Measurements from ENCODE around the gene FBXO28. TPM values are rescaled to one million over a fixed set of nuclear protein-coding genes. Genes with fewer than 3 reads are reported as not detected.

Gene FBXO28
- total RNA-seq, 2 experiments from 2014 or later = 17.1 to 19.7 TPM

DNA sequence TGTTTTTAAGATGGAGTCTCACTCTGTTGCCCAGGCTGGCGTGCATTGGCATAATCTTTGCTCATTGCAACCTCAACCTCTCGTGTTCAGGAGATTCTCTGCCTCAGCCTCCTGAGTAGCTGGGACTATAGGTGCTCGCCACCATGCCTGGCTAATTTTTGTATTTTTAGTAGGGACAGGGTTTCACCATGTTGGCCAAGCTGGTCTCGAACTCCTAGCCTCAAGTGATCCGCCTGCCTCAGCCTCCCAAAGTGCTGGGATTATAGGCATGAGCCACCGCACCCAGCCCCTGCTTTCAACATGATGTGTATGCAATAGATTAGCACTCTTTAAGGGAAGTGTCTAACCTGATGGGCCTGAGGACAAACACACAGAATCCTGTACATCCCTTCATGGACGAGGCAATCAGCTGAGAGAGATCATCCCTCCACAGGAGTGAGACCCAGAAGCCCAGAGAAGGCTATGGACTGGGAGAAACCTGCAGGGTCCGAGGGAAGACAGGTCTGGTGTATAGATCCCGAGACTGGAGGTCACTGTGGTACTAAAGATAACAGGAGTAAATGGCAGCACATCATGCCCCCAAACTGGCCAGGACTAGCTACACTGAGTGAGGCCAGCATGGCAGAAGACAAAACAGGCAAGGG lies 63.6 kb downstream of the FBXO28 start:
- Mint-ChIP-seq H3K36me3 (ENCODE audit: low read depth) (no peaks in the 10 kb centered on the region), H3K9me3 (ENCODE audit: low read depth) (no peaks in the 10 kb centered on the region), H3K4me1 (peaks cover 13% of the 10 kb centered on the region), H3K4me3 (no peak overlapping the region), H3K27ac (no peak overlapping the region), H3K27me3 (peaks cover 7% of the 10 kb centered on the region)
- ChIA-PET CTCF (no interaction called here), POLR2A (no interaction called here)
- no peak for ATAC-seq
- DNase-seq = no peak
- intact Hi-C loops (cut with DNase I, micrococcal nuclease) = no loop called here

DNA sequence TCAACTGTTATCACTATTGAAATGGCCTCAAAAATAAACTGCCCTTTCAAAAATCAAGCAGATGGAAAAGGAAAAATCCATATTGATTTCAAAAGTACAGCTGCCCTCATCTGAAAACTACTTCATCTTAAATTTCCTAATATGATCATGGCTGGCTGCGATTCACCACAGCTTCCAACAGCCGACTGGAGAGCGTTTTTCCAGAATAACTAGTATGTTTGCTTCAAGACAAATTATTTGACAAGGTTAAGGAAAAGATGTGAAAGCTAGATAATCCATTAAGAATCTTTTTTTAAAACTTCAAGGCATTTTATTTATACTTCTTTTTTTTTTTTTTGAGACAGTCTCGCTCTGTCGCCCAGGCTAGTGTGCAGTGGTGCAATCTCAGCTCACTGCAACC lies 65.0 kb downstream of the FBXO28 start:
- ChIA-PET CTCF (interaction anchor here (0.5 to 1.1 kb wide), 2 partner anchors 48 to 279 kb away, joined by 3 to 4 read pairs; no protein-coding TSS in a partner anchor), POLR2A (interaction anchor here (0.5 to 1.2 kb wide), 4 partner anchors 15 to 125 kb away, joined by 3 to 8 read pairs (median 4); no protein-coding TSS in a partner anchor)
- peaks cover under 1% of the 10 kb centered on the region for H3K36me3 Mint-ChIP-seq (ENCODE audit: low read depth)
- no peak overlapping the region for H3K27ac Mint-ChIP-seq
- peaks cover 7% of the 10 kb centered on the region for H3K27me3 Mint-ChIP-seq
- H3K4me1 Mint-ChIP-seq = peaks cover 15% of the 10 kb centered on the region
- H3K4me3 Mint-ChIP-seq = no peak overlapping the region
- ATAC-seq (no peak), DNase-seq (no peak)
- no peaks in the 10 kb centered on the region for H3K9me3 Mint-ChIP-seq (ENCODE audit: low read depth)
- intact Hi-C loops (cut with DNase I, micrococcal nuclease) = no loop called here

- ChIA-PET CTCF (interaction anchor here (0.6 to 1.7 kb wide), 2 partner anchors 16 to 148 kb away, joined by 3 read pairs; no protein-coding TSS in a partner anchor), POLR2A (interaction anchor here (1.4 kb wide), 1 partner anchor 12 kb away, joined by 5 read pairs; no protein-coding TSS in a partner anchor)
- ATAC-seq (no peak), DNase-seq (no peak)
- no peaks in the 10 kb centered on the region for H3K9me3 Mint-ChIP-seq (ENCODE audit: low read depth)
- peaks cover 33% of the 10 kb centered on the region for H3K4me1 Mint-ChIP-seq
- intact Hi-C loops (cut with DNase I, micrococcal nuclease) = loop anchor here (5.0 to 10.0 kb wide), 8 partner anchors 64 to 1264 kb away; partner anchors contain the start of genes CAPN2 (in 1 of the 2) and NVL (in 1 of the 2)
- H3K4me3 Mint-ChIP-seq = no peak overlapping the region
- H3K27me3 Mint-ChIP-seq = peaks cover 5% of the 10 kb centered on the region
- peaks cover 8% of the 10 kb centered on the region for H3K36me3 Mint-ChIP-seq (ENCODE audit: low read depth)
- H3K27ac Mint-ChIP-seq = no peak overlapping the region
Observed at GRCh38 chr1:224180783-224181452, 67.0 kb downstream of the FBXO28 start.

DNA sequence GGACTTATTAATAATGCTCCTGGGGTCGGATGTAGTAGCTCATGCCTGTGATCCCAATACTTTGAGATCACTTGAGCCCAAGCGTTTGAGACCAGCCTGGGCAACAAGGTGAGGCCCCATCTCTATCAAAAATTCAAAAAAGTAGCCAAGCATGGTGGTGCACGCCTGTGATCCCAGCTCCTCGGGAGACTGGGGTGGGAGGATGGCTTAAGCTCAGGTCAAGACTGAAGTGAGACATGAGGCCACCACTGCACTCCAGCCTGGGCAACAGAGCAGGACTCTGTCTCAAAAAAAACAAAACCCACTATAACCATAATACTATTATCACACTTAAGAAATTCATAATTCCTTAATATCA lies 67.5 kb downstream of the FBXO28 start:
- H3K27me3 Mint-ChIP-seq = peaks cover 5% of the 10 kb centered on the region
- no peaks in the 10 kb centered on the region for H3K9me3 Mint-ChIP-seq (ENCODE audit: low read depth)
- ATAC-seq (no peak), DNase-seq (no peak)
- H3K4me1 Mint-ChIP-seq = peaks cover 37% of the 10 kb centered on the region
- intact Hi-C loops (cut with DNase I, micrococcal nuclease) = loop anchor here (5.0 to 10.0 kb wide), 8 partner anchors 64 to 1263 kb away; partner anchors contain the start of genes CAPN2 (in 1 of the 2) and NVL (in 1 of the 2)
- peak overlapping the region; percentile 82 for H3K4me3 Mint-ChIP-seq
- CTCF ChIA-PET = interaction anchor here (0.6 to 1.7 kb wide), 4 partner anchors 17 to 148 kb away, joined by 3 read pairs; no protein-coding TSS in a partner anchor
- POLR2A ChIA-PET = interaction anchor here (1.4 kb wide), 1 partner anchor 12 kb away, joined by 5 read pairs; no protein-coding TSS in a partner anchor
- peaks cover 13% of the 10 kb centered on the region for H3K36me3 Mint-ChIP-seq (ENCODE audit: low read depth)
- H3K27ac Mint-ChIP-seq = no peak overlapping the region

GRCh38 chr1:224182057-224182865 lies 68.3 kb downstream of the FBXO28 start:
- peaks cover 5% of the 10 kb centered on the region for H3K27me3 Mint-ChIP-seq
- no peaks in the 10 kb centered on the region for H3K9me3 Mint-ChIP-seq (ENCODE audit: low read depth)
- DNase-seq (peak; percentile 72), ATAC-seq (peak; percentile 48)
- intact Hi-C loops (cut with DNase I, micrococcal nuclease) = loop anchor here (1.0 to 10.0 kb wide), 12 partner anchors 13 to 1263 kb away; partner anchors contain the start of genes CAPN2 (in 1 of the 2), NVL (in 1 of the 2) and WDR26 (in 1 of the 2)
- H3K36me3 Mint-ChIP-seq (ENCODE audit: low read depth) = peaks cover 19% of the 10 kb centered on the region
- peaks cover 43% of the 10 kb centered on the region for H3K4me1 Mint-ChIP-seq
- peak overlapping the region; percentile 95 for H3K27ac Mint-ChIP-seq
- ChIA-PET POLR2A (interaction anchor here (1.2 to 1.6 kb wide), 3 partner anchors 10 to 13 kb away, joined by 5 to 7 read pairs (median 5); no protein-coding TSS in a partner anchor), CTCF (interaction anchor here (0.6 to 1.7 kb wide), 6 partner anchors 9 to 85 kb away, joined by 3 to 5 read pairs (median 3); no protein-coding TSS in a partner anchor)
- H3K4me3 Mint-ChIP-seq = peak overlapping the region; percentile 82

DNA sequence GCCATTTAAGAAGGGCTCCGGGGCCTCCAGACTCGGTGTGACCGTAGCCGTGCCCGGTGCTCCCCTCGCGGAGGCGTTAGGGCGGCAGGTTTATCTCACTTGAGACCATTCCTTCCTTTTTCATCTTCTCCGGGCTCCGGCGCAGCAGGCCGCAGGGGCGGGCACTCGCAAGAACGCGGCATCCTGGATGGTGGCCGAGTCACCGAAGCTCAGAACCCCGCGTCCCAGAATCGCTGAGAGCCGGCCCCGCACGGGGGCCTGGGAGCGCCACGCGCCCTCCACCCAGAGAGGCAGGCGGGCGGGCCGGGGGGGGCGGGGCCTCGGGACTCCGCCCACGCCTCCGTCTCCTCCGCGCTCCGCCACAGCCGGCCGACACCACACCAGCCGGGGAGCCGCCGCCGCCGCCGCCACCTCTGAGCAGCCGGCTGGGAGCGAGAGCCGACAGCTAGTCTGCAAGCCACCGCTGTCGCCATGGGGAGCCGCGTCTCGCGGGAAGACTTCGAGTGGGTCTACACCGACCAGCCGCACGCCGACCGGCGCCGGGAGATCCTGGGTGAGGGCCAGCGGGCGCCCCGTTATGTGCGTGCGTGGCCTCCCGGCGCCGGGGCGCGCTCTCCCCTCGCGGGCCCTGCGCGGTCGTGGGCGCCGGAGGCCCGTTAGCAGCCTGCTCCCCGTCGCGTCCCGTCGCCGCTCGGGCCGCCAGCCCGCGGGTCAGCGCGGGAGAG lies 69.1 kb downstream of the FBXO28 start, which contains the start of gene DEGS1:
Gene DEGS1, plus strand, starts transcription at position 375 of the 725 bp plus-strand sequence. Its CDS starts 97 bp downstream, at position 472.
- ATAC-seq (peak; percentile 77), DNase-seq (peak; percentile 91)
- intact Hi-C loops (cut with DNase I, micrococcal nuclease) = loop anchor here (1.0 to 10.0 kb wide), 16 partner anchors 14 to 1262 kb away; partner anchors contain the start of genes NVL (in 2 of the 2), CAPN2 (in 1 of the 2), FBXO28 (in 1 of the 2) and TP53BP2 (in 1 of the 2)
- Mint-ChIP-seq H3K4me1 (peaks cover 45% of the 10 kb centered on the region), H3K9me3 (ENCODE audit: low read depth) (no peaks in the 10 kb centered on the region), H3K27ac (peak within 1 kb of the TSS; percentile 95), H3K27me3 (peaks cover 5% of the 10 kb centered on the region), H3K36me3 (ENCODE audit: low read depth) (peaks cover 19% of the 10 kb centered on the region), H3K4me3 (peak within 1 kb of the TSS; percentile 82)
- ChIA-PET CTCF (interaction anchor here (0.9 to 1.4 kb wide), 3 partner anchors 9 to 22 kb away, joined by 3 to 5 read pairs (median 3); no protein-coding TSS in a partner anchor), POLR2A (interaction anchor here (1.2 to 1.6 kb wide), 2 partner anchors 9 to 14 kb away, joined by 5 to 7 read pairs; no protein-coding TSS in a partner anchor)

- peak overlapping the region; percentile 82 for H3K4me3 Mint-ChIP-seq
- DNase-seq = peak; percentile 79
- no peaks in the 10 kb centered on the region for H3K9me3 Mint-ChIP-seq (ENCODE audit: low read depth)
- peaks cover 5% of the 10 kb centered on the region for H3K27me3 Mint-ChIP-seq
- H3K27ac Mint-ChIP-seq = peak overlapping the region; percentile 86
- peak; percentile 52 for ATAC-seq
- POLR2A ChIA-PET = interaction anchor here (0.5 to 1.6 kb wide), 3 partner anchors 9 to 1258 kb away, joined by 3 to 7 read pairs (median 5); no protein-coding TSS in a partner anchor
- peaks cover 19% of the 10 kb centered on the region for H3K36me3 Mint-ChIP-seq (ENCODE audit: low read depth)
- peaks cover 51% of the 10 kb centered on the region for H3K4me1 Mint-ChIP-seq
- intact Hi-C loops (cut with DNase I, micrococcal nuclease) = loop anchor here (1.0 to 10.0 kb wide), 14 partner anchors 66 to 1261 kb away; partner anchors contain the start of genes NVL (in 2 of the 2), CAPN2 (in 1 of the 2), FBXO28 (in 1 of the 2) and TP53BP2 (in 1 of the 2)
- CTCF ChIA-PET = interaction anchor here (0.8 to 1.4 kb wide), 2 partner anchors 10 to 175 kb away, joined by 5 read pairs; no protein-coding TSS in a partner anchor
Observed at GRCh38 chr1:224183591-224184312, 69.8 kb downstream of the FBXO28 start.

- Mint-ChIP-seq H3K4me3 (peak overlapping the region; percentile 82), H3K27ac (peak overlapping the region; percentile 61), H3K4me1 (peaks cover 56% of the 10 kb centered on the region), H3K36me3 (ENCODE audit: low read depth) (peaks cover 22% of the 10 kb centered on the region), H3K27me3 (peaks cover 5% of the 10 kb centered on the region), H3K9me3 (ENCODE audit: low read depth) (no peaks in the 10 kb centered on the region)
- intact Hi-C loops (cut with DNase I, micrococcal nuclease) = loop anchor here (10.0 kb wide), 2 partner anchors 350 to 1260 kb away; no protein-coding TSS in a partner anchor
- ATAC-seq = no peak
- CTCF ChIA-PET = interaction anchor here (0.7 to 0.8 kb wide), 2 partner anchors 37 to 67 kb away, joined by 4 read pairs; no protein-coding TSS in a partner anchor
- POLR2A ChIA-PET = interaction anchor here (0.9 kb wide), 1 partner anchor 145 kb away, joined by 4 read pairs; the partner anchor contains the start of gene NVL
- DNase-seq = no peak
Observed at GRCh38 chr1:224185208-224185607, 71.3 kb downstream of the FBXO28 start.

- DNase-seq (no peak), ATAC-seq (peak; percentile 43)
- peak overlapping the region; percentile 58 for H3K27ac Mint-ChIP-seq
- ChIA-PET POLR2A (no interaction called here), CTCF (no interaction called here)
- peaks cover 34% of the 10 kb centered on the region for H3K36me3 Mint-ChIP-seq (ENCODE audit: low read depth)
- peaks cover 49% of the 10 kb centered on the region for H3K4me1 Mint-ChIP-seq
- intact Hi-C loops (cut with DNase I, micrococcal nuclease) = loop anchor here (10.0 kb wide), 2 partner anchors 353 to 1257 kb away; no protein-coding TSS in a partner anchor
- H3K9me3 Mint-ChIP-seq (ENCODE audit: low read depth) = no peaks in the 10 kb centered on the region
- no peak overlapping the region for H3K4me3 Mint-ChIP-seq
- no peaks in the 10 kb centered on the region for H3K27me3 Mint-ChIP-seq
Observed at GRCh38 chr1:224188286-224188685, 74.4 kb downstream of the FBXO28 start.

Data from activated CD4-positive, alpha-beta T cell treated with anti-CD3 and anti-CD28 coated beads for 36 hours (primary cell).